ENCODE data around the gene LMX1A. TPM values are rescaled to one million over a fixed set of nuclear protein-coding genes. Genes with fewer than 3 reads are reported as not detected.

Gene LMX1A
- polyA plus RNA-seq, 3 donors, result not detected

DNA sequence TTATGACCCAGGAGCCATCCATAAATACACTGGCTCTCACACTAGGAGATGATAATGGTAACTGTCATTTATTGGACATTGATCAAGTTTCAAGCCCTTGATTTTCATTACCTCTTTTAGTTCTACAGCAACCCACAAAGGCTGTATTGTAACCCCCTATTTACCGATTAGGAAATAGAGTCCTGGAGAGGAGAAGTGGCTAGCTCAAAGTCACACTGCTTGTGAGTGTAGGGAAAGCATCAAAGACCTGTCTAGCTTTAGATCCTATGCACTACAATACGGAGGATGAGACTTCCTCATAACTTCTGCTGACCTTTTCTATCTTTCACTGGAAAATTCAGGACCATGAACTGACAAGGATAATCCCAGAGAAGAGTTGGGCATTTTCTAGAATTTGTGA lies 115.2 kb downstream of the LMX1A start:
- Mint-ChIP-seq H3K9me3 (peaks cover 0 to 9% (median 0%) of the 10 kb centered on the region in 7 donors), H3K4me3 (no peak overlapping the region), H3K36me3 (no peaks in the 10 kb centered on the region), H3K27me3 (ENCODE audit: low read depth in 3 of 3) (peaks cover 14 to 27% (median 18%) of the 10 kb centered on the region in 3 donors), H3K4me1 (no peaks in the 10 kb centered on the region), H3K27ac (no peak overlapping the region)
- Histone ChIP-seq H3K79me2 (ENCODE audit: insufficient read depth, low read length) (no peaks in the 10 kb centered on the region), H3K4me3 (replicated peaks in 1 of 3; ENCODE audit: low read depth in 2 of 3, low read length in 3 of 3) (no peak overlapping the region), H2AFZ (ENCODE audit: insufficient read depth, low read depth, low read length, poor library complexity, severe bottlenecking) (no peak overlapping the region), H3K4me1 (ENCODE audit: control insufficient read depth in 1 of 2, insufficient read depth in 2 of 2, low read length in 2 of 2) (no peaks in the 10 kb centered on the region), H4K20me1 (ENCODE audit: insufficient read depth, low read length) (no peaks in the 10 kb centered on the region), H3K27ac (ENCODE audit: low read depth in 1 of 2, low read length in 2 of 2) (no peak overlapping the region), H3K4me2 (replicated peaks; ENCODE audit: extremely low read depth, low read length, poor library complexity, severe bottlenecking) (no peak overlapping the region), H3K27me3 (ENCODE audit: control insufficient read depth in 2 of 2, insufficient read depth in 2 of 2, low read length in 2 of 2) (peaks cover 16 to 28% of the 10 kb centered on the region in 2 donors), H3K9ac (ENCODE audit: insufficient read depth, low read length, poor library complexity, severe bottlenecking) (no peak overlapping the region), H3K9me3 (replicated peaks in 1 of 2; ENCODE audit: control insufficient read depth in 1 of 2, insufficient read depth in 1 of 2, low read length in 2 of 2) (no peaks in the 10 kb centered on the region), H3K36me3 (replicated peaks in 1 of 2; ENCODE audit: control insufficient read depth in 1 of 2, insufficient read depth in 2 of 2, low read length in 2 of 2) (no peaks in the 10 kb centered on the region)
- no CpG with 5 or more reads among the region's 2 CpGs for WGBS (ENCODE audit: insufficient coverage)
- intact Hi-C loops (cut with micrococcal nuclease), result no loop called here
- no peak for TF ChIP-seq CTCF (IDR thresholded peaks at IDR 0.05)
- no peak for DNase-seq

GRCh38 chr1:165240492-165240891 lies 116.0 kb downstream of the LMX1A start:
- Mint-ChIP-seq H3K27ac (no peak overlapping the region), H3K4me3 (no peak overlapping the region), H3K36me3 (no peaks in the 10 kb centered on the region), H3K4me1 (no peaks in the 10 kb centered on the region), H3K27me3 (ENCODE audit: low read depth in 3 of 3) (peaks cover 22 to 36% (median 26%) of the 10 kb centered on the region in 3 donors), H3K9me3 (peaks cover 0 to 13% (median 2%) of the 10 kb centered on the region in 7 donors)
- H3K4me2 ChIP-seq (replicated peaks; ENCODE audit: extremely low read depth, low read length, poor library complexity, severe bottlenecking), result no peak overlapping the region
- H3K79me2 ChIP-seq (ENCODE audit: insufficient read depth, low read length), result no peaks in the 10 kb centered on the region
- no peak overlapping the region for H3K27ac ChIP-seq (ENCODE audit: low read depth in 1 of 2, low read length in 2 of 2)
- no peaks in the 10 kb centered on the region for H4K20me1 ChIP-seq (ENCODE audit: insufficient read depth, low read length)
- peaks cover 0 to 7% of the 10 kb centered on the region in 2 donors for H3K9me3 ChIP-seq (replicated peaks in 1 of 2; ENCODE audit: control insufficient read depth in 1 of 2, insufficient read depth in 1 of 2, low read length in 2 of 2)
- H3K4me1 ChIP-seq (ENCODE audit: control insufficient read depth in 1 of 2, insufficient read depth in 2 of 2, low read length in 2 of 2), result no peaks in the 10 kb centered on the region
- WGBS (ENCODE audit: insufficient coverage), result no CpG with 5 or more reads among the region's 4 CpGs
- H2AFZ ChIP-seq (ENCODE audit: insufficient read depth, low read depth, low read length, poor library complexity, severe bottlenecking), result no peak overlapping the region
- H3K4me3 ChIP-seq (replicated peaks in 1 of 3; ENCODE audit: low read depth in 2 of 3, low read length in 3 of 3), result no peak overlapping the region
- H3K9ac ChIP-seq (ENCODE audit: insufficient read depth, low read length, poor library complexity, severe bottlenecking), result no peak overlapping the region
- DNase-seq, result no peak
- peaks cover 24 to 36% of the 10 kb centered on the region in 2 donors for H3K27me3 ChIP-seq (ENCODE audit: control insufficient read depth in 2 of 2, insufficient read depth in 2 of 2, low read length in 2 of 2)
- no peak for TF ChIP-seq CTCF (IDR thresholded peaks at IDR 0.05)
- intact Hi-C loops (cut with micrococcal nuclease), result no loop called here
- H3K36me3 ChIP-seq (replicated peaks in 1 of 2; ENCODE audit: control insufficient read depth in 1 of 2, insufficient read depth in 2 of 2, low read length in 2 of 2), result no peaks in the 10 kb centered on the region
